GM12878 (cell line): Measurements from ENCODE around the gene CNPY1. TPM values are rescaled to one million over a fixed set of nuclear protein-coding genes. Genes with fewer than 3 reads are reported as not detected.

Experiments
- BCL11A ChIP-seq: IDR thresholded peaks from 2 replicates; pipeline ENCODE4 v1.6.1; 2011; ENCODE audit warnings: low read depth, low read length
- E2F8 ChIP-seq: fragments of 450-650 bp; IDR thresholded peaks from 2 replicates; pipeline ENCODE4 v1.6.1; 2018; ENCODE audit warnings: mild to moderate bottlenecking, low read depth, moderate library complexity; ENCODE audit not compliant: partially characterized antibody
- EED ChIP-seq: sonication (generic); IDR thresholded peaks from 2 replicates; pipeline ENCODE4 v1.6.1; 2016; ENCODE audit warnings: antibody characterized with exemption, low read depth
- PAX5 ChIP-seq: IDR thresholded peaks from 2 replicates; pipeline ENCODE4 v1.6.1; 2011; ENCODE audit warnings: low read depth, low read length, borderline replicate concordance
- SPI1 ChIP-seq: IDR thresholded peaks from 2 replicates; pipeline ENCODE4 v1.6.1; 2011; ENCODE audit warnings: low read depth, mild to moderate bottlenecking, low read length, moderate library complexity, borderline replicate concordance; ENCODE audit not compliant: insufficient read depth
- SRF ChIP-seq, 2 experiments: IDR thresholded peaks; 2 replicates each; pipeline ENCODE4 v1.6.1; 2011; ENCODE audit warnings: low read depth in 2 of 2, low read length in 2 of 2, mild to moderate bottlenecking in 1 of 2, moderate library complexity in 1 of 2
- ZNF24 ChIP-seq: fragments of 450-650 bp; IDR thresholded peaks from 2 replicates; pipeline ENCODE4 v1.6.1; 2017; ENCODE audit warnings: antibody characterized with exemption, mild to moderate bottlenecking
- polyA plus RNA-seq, 11 experiments: library from polyadenylated mRNA; depleted of rRNA in 4 of 11; unstranded in 6 of 11; stranded (reverse) in 5 of 11; fragments of >200 nt; fragmentation: Nextera tagmentation in 4 of 11; fragmentation: Illumina TruSeq in 1 of 11; extraction: Ambion mirVana in 4 of 11; extraction: Trizol in 1 of 11; gene quantifications; 1 replicate in 1 of 11; 2 replicates in 10 of 11; pipeline versions ENCODE4 v1.2.1 to v1.2.3, GENCODE V29; 2011 to 2016; ENCODE audit warnings: inconsistent platforms in 2 of 11, missing spikeins in 2 of 11, low read depth in 1 of 11
- total RNA-seq, 4 experiments: library from RNA; depleted of rRNA in 3 of 4; stranded (reverse); fragments of >200 nt in 3 of 4; fragmentation: Illumina TruSeq in 1 of 4; extraction: Trizol in 1 of 4; gene quantifications; 2 replicates each; pipeline versions ENCODE4 v1.2.1 to v1.2.3, GENCODE V29; 2013 to 2021
- TF ChIP-seq, protein P1 (sequence below): fragments of 450-650 bp; IDR thresholded peaks from 2 replicates; pipeline ENCODE4 v1.6.1; 2017; ENCODE audit warnings: low read depth, mild to moderate bottlenecking, moderate library complexity
- TF ChIP-seq, protein P2 (sequence below): IDR thresholded peaks from 2 replicates; pipeline ENCODE4 v1.6.1; 2012; ENCODE audit warnings: low read length, inconsistent platforms
- TF ChIP-seq, protein P3 (sequence below): fragments of 150-350 bp; IDR thresholded peaks from 2 replicates; pipeline ENCODE4 v1.6.1; 2014; ENCODE audit warnings: mild to moderate bottlenecking, low read depth, low read length

CNPY1 gene
- total and polyA plus RNA-seq, 10 of the 15 experiments (the other 5 are each of a cell fraction or from before 2014, with no cell fraction given) = not detected

DNA sequence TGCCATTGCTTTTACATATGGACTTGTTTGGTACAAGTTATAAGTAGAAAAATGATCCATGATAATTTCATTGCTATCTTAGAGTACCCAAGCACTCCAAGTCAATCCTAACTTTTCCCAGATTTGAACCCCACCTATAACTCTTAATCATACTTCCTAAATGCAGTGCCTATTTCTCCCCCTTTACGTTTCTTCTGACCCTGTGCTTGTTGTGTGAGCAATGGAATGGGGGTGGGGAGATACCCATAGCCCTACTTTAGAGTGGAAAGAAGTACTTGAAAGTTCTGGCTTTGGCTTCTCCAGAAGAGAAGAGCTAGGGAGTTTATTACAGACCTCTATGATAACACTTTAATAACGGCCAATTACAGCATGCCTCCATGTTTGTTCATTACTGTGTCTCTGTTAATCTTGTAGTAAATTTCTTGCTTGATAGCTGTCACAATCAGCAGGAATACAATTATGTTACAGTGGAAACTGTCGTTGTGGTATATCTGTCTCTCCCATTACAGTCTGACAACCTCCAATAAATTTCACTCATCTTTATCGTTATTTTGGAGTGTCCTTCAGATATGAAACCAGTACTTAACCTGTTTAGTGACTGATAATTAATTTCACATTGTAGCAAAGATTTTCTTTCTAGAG lies 34.0 kb downstream of the CNPY1 start (continued):
- TF ChIP-seq, protein P1, sequence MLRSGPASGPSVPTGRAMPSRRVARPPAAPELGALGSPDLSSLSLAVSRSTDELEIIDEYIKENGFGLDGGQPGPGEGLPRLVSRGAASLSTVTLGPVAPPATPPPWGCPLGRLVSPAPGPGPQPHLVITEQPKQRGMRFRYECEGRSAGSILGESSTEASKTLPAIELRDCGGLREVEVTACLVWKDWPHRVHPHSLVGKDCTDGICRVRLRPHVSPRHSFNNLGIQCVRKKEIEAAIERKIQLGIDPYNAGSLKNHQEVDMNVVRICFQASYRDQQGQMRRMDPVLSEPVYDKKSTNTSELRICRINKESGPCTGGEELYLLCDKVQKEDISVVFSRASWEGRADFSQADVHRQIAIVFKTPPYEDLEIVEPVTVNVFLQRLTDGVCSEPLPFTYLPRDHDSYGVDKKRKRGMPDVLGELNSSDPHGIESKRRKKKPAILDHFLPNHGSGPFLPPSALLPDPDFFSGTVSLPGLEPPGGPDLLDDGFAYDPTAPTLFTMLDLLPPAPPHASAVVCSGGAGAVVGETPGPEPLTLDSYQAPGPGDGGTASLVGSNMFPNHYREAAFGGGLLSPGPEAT = no peak
- TF ChIP-seq EED (no peak), E2F8 (no peak), PAX5 (no peak), BCL11A (no peak), ZNF24 (no peak), SRF (IDR thresholded peaks at IDR 0.05; ENCODE audit: low read depth in 2 of 2, low read length in 2 of 2) (no peak), SPI1 (no peak)
- TF ChIP-seq, protein P2, sequence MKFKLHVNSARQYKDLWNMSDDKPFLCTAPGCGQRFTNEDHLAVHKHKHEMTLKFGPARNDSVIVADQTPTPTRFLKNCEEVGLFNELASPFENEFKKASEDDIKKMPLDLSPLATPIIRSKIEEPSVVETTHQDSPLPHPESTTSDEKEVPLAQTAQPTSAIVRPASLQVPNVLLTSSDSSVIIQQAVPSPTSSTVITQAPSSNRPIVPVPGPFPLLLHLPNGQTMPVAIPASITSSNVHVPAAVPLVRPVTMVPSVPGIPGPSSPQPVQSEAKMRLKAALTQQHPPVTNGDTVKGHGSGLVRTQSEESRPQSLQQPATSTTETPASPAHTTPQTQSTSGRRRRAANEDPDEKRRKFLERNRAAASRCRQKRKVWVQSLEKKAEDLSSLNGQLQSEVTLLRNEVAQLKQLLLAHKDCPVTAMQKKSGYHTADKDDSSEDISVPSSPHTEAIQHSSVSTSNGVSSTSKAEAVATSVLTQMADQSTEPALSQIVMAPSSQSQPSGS = no peak
- TF ChIP-seq, protein P3, sequence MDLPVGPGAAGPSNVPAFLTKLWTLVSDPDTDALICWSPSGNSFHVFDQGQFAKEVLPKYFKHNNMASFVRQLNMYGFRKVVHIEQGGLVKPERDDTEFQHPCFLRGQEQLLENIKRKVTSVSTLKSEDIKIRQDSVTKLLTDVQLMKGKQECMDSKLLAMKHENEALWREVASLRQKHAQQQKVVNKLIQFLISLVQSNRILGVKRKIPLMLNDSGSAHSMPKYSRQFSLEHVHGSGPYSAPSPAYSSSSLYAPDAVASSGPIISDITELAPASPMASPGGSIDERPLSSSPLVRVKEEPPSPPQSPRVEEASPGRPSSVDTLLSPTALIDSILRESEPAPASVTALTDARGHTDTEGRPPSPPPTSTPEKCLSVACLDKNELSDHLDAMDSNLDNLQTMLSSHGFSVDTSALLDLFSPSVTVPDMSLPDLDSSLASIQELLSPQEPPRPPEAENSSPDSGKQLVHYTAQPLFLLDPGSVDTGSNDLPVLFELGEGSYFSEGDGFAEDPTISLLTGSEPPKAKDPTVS = no peak
- TF ChIP-seq, all 136 proteins: peak for 0
